ACC112 (cell line): Measurements from ENCODE around the gene MYH3.

Source experiments
- H2AFZ ChIP-seq: fragments of 200-600 bp; sonication (generic); one replicate; pipeline ENCODE4 v1.6.0; 2017; ENCODE audit warnings: antibody characterized with exemption, low read length; ENCODE audit not compliant: unreplicated experiment
- H3K27ac ChIP-seq: fragments of 200-600 bp; sonication (generic); 2 replicates; pipeline ENCODE4 v1.5.1; 2014; ENCODE audit warnings: low read depth, mild to moderate bottlenecking, antibody characterized with exemption, low read length, moderate library complexity
- H3K27me3 ChIP-seq: fragments of 200-600 bp; sonication (generic); 2 replicates; pipeline ENCODE4 v1.6.1; 2014; ENCODE audit warnings: mild to moderate bottlenecking, antibody characterized with exemption, low read length, moderate library complexity, mixed read lengths; ENCODE audit not compliant: insufficient read depth
- H3K36me3 ChIP-seq: fragments of 200-600 bp; sonication (generic); 2 replicates; pipeline ENCODE4 v1.6.1; 2016; ENCODE audit warnings: mild to moderate bottlenecking, antibody characterized with exemption, low read length, moderate library complexity, mixed read lengths; ENCODE audit not compliant: insufficient read depth
- H3K4me1 ChIP-seq: fragments of 200-600 bp; sonication (generic); one replicate; pipeline ENCODE4 v1.6.1; 2016; ENCODE audit warnings: low read length, mixed read lengths; ENCODE audit not compliant: insufficient read depth, unreplicated experiment, control insufficient read depth
- H3K4me3 ChIP-seq: fragments of 200-600 bp; sonication (generic); 2 replicates; pipeline ENCODE4 v1.5.1; 2014; ENCODE audit warnings: mild to moderate bottlenecking, low read depth, low read length
- H3K79me2 ChIP-seq: fragments of 200-600 bp; sonication (generic); one replicate; pipeline ENCODE4 v1.6.0; 2016; ENCODE audit warnings: low read length; ENCODE audit not compliant: control insufficient read depth, unreplicated experiment, insufficient read depth

Gene MYH3

DNA sequence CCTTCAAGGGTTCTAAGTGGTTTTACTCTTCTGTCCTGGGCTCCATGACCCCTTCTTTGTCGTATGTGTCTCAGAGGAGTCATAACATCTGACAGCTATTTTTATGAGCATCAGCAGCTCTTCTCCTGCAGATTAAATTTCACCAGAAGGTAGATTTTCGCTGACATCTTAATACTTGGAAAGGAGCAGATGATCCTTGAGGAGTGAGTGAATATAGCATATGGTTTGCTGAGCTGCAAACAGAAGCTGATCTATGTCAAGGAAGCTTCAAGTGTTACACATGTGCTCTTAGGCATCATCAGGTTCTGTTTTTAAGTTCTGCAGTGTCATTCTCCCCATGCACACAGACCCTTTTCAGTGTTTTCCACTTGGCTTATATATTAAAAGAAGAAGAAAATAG is 58.5 kb downstream of the MYH3 start:
- no peaks in the 10 kb centered on the region for H3K4me1 ChIP-seq
- no peak overlapping the region for H3K27ac ChIP-seq
- H2AFZ ChIP-seq, result no peak overlapping the region
- no peaks in the 10 kb centered on the region for H3K36me3 ChIP-seq
- no peaks in the 10 kb centered on the region for H3K27me3 ChIP-seq
- no peaks in the 10 kb centered on the region for H3K79me2 ChIP-seq
- H3K4me3 ChIP-seq, result no peak overlapping the region

- Histone ChIP-seq H3K4me3 (no peak overlapping the region), H3K4me1 (no peaks in the 10 kb centered on the region), H3K36me3 (no peaks in the 10 kb centered on the region), H3K27ac (no peak overlapping the region), H2AFZ (no peak overlapping the region), H3K79me2 (no peaks in the 10 kb centered on the region), H3K27me3 (no peaks in the 10 kb centered on the region)
Observed at GRCh38 chr17:10589553-10590145, 67.5 kb downstream of the MYH3 start.

DNA sequence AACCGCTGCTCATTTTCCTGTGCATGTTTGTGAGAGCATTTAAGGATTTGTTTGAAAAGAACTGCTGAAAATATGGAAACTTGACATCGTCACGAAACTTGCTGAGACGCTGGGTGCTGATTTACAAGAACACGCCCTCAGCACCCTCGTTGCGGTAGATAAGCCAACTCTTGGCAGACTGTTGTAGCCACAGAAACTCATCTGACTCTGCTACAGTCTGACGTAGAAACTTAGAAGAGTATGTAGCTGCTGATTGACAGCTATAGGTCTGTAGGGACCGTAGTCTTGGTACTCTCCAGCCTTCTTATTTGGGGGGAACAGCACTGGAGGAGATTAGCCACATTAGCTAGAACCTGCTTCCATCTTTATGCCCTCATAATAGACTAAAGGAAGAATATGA is 71.6 kb downstream of the MYH3 start:
- H3K4me3 ChIP-seq, result no peak overlapping the region
- H3K27ac ChIP-seq, result no peak overlapping the region
- H2AFZ ChIP-seq, result no peak overlapping the region
- H3K79me2 ChIP-seq, result no peaks in the 10 kb centered on the region
- no peaks in the 10 kb centered on the region for H3K36me3 ChIP-seq
- H3K4me1 ChIP-seq, result no peaks in the 10 kb centered on the region
- peaks cover 4% of the 10 kb centered on the region for H3K27me3 ChIP-seq

GRCh38 chr17:10583834-10584233 is 73.3 kb downstream of the MYH3 start:
- Histone ChIP-seq H3K4me1 (no peaks in the 10 kb centered on the region), H3K36me3 (no peaks in the 10 kb centered on the region), H3K27ac (no peak overlapping the region), H3K79me2 (no peaks in the 10 kb centered on the region), H3K27me3 (peaks cover 4% of the 10 kb centered on the region), H3K4me3 (no peak overlapping the region), H2AFZ (no peak overlapping the region)

DNA sequence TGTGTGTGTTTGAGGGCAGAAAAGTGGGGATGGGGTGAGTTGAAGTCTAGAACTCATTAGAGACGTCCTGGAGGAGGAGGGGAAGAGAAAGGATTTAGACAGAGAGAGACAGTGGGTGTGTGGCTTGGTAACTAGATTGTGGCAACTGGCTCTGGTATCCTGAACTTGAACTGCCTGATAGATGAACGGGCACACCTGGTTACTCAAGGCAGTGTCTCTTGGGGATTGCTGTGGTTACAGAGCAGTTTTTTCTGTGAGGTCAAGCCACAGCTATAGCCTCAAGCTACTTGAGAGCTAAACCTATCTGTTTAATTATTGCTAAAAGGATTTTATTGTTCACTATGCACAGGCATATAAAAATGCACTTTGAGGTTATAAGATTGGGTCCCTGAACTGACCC is 77.8 kb downstream of the MYH3 start:
- Histone ChIP-seq H3K27me3 (peaks cover 4% of the 10 kb centered on the region), H3K27ac (no peak overlapping the region), H3K4me1 (no peaks in the 10 kb centered on the region), H3K4me3 (no peak overlapping the region), H2AFZ (no peak overlapping the region), H3K36me3 (no peaks in the 10 kb centered on the region), H3K79me2 (no peaks in the 10 kb centered on the region)
